ENCODE measurements around the gene LYRM4. TPM values are rescaled to one million over a fixed set of nuclear protein-coding genes. Genes with fewer than 3 reads are reported as not detected.

LYRM4 gene
- total RNA-seq, 1 experiment from 2014 or later = 44.3 TPM

DNA sequence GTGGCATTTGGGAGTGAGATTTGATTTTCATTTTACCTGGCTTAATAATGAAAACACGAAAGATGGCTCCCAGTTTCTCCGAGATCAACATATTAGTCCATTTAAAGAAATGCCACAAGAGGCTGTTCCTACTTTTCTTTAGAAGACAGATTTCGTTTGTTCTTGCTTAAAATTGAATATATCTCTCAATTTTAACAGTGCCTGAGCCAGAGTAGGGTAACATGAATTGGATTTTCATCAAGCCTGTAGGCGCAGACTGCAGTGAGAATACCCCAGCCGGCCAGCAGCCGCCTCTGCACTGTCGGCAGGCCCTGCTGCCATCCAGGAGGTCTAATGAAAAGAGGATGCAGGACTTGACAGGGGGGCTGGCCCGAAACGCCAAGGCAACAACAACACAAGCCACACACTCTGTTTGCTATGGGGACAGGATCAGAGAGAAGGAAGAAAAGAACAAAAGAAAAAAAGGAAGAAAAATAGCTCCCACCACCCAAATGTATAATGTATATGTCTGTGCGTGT is 103.1 kb downstream of the LYRM4 start:
- Histone ChIP-seq H2AK5ac (ENCODE audit: insufficient read length, low read length) (no peak overlapping the region), H3K14ac (ENCODE audit: insufficient read depth, low read length) (no peak overlapping the region), H4K5ac (ENCODE audit: insufficient read length, low read depth, low read length) (no peak overlapping the region), H3K4me1 (ENCODE audit: insufficient read depth, low read length) (no peaks in the 10 kb centered on the region), H2BK5ac (ENCODE audit: insufficient read length, low read length) (no peak overlapping the region), H3K27me3 (ENCODE audit: insufficient read depth, low read length) (no peaks in the 10 kb centered on the region), H3K4me2 (ENCODE audit: insufficient read depth, insufficient read length, low read length) (no peak overlapping the region), H3K18ac (ENCODE audit: insufficient read length, low read depth, low read length) (no peak overlapping the region), H3K23ac (ENCODE audit: insufficient read length, low read depth, low read length) (no peak overlapping the region), H2BK120ac (ENCODE audit: low read depth, low read length, poor library complexity, severe bottlenecking) (no peak overlapping the region), H3K79me1 (ENCODE audit: insufficient read depth, low read depth, low read length, poor library complexity, severe bottlenecking) (no peaks in the 10 kb centered on the region), H3K56ac (ENCODE audit: insufficient read length, low read depth, low read length) (no peak overlapping the region), H3K4ac (ENCODE audit: low read depth, low read length) (no peak overlapping the region), H3K9ac (ENCODE audit: extremely low read depth, insufficient read length, low read length) (no peak overlapping the region), H2AFZ (ENCODE audit: low read length) (no peak overlapping the region), H3K27ac (ENCODE audit: insufficient read length, low read depth, low read length) (no peak overlapping the region), H2BK15ac (ENCODE audit: low read depth, low read length) (no peak overlapping the region), H4K20me1 (ENCODE audit: control insufficient read depth, insufficient read depth, insufficient read length) (no peaks in the 10 kb centered on the region), H3T11ph (ENCODE audit: low read length) (no peak overlapping the region), H3K9me3 (ENCODE audit: control insufficient read depth, low read depth, low read length) (no peaks in the 10 kb centered on the region), H4K8ac (replicated peaks; ENCODE audit: insufficient read length, low read depth, low read length) (no peak overlapping the region), H4K91ac (ENCODE audit: insufficient read length, low read depth, low read length) (no peak overlapping the region), H3K23me2 (ENCODE audit: insufficient read length, low read depth, low read length, poor library complexity, severe bottlenecking) (no peaks in the 10 kb centered on the region), H2BK20ac (ENCODE audit: low read depth, low read length, poor library complexity, severe bottlenecking) (no peak overlapping the region), H2BK12ac (ENCODE audit: insufficient read length, low read depth, low read length) (no peak overlapping the region), H3K79me2 (ENCODE audit: insufficient read depth, low read length) (no peaks in the 10 kb centered on the region)
- Mint-ChIP-seq H3K36me3 (ENCODE audit: insufficient read depth in 1 of 3, low read depth in 3 of 3) (no peaks in the 10 kb centered on the region; a peak in 1 of 7 replicates), H3K4me3 (no peak overlapping the region), H3K4me1 (peaks cover 7 to 12% of the 10 kb centered on the region in 2 experiments), H3K27ac (no peak overlapping the region; a peak in 1 of 7 replicates), H3K27me3 (ENCODE audit: low read depth) (no peaks in the 10 kb centered on the region), H3K9me3 (no peaks in the 10 kb centered on the region)
- no CpG with 5 or more reads among the region's 10 CpGs for WGBS (ENCODE audit: extremely low coverage, insufficient read length, low lambda C conversion rate)
- DNase-seq = no peak
- TF ChIP-seq, protein P1, sequence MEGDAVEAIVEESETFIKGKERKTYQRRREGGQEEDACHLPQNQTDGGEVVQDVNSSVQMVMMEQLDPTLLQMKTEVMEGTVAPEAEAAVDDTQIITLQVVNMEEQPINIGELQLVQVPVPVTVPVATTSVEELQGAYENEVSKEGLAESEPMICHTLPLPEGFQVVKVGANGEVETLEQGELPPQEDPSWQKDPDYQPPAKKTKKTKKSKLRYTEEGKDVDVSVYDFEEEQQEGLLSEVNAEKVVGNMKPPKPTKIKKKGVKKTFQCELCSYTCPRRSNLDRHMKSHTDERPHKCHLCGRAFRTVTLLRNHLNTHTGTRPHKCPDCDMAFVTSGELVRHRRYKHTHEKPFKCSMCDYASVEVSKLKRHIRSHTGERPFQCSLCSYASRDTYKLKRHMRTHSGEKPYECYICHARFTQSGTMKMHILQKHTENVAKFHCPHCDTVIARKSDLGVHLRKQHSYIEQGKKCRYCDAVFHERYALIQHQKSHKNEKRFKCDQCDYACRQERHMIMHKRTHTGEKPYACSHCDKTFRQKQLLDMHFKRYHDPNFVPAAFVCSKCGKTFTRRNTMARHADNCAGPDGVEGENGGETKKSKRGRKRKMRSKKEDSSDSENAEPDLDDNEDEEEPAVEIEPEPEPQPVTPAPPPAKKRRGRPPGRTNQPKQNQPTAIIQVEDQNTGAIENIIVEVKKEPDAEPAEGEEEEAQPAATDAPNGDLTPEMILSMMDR (conservative IDR thresholded peaks at IDR 0.05) = no peak

Data from H9 (cell line).